Epithelial cell of esophagus (primary cell): ENCODE data around the gene ZNHIT2.

ENCODE experiments used
- DNase-seq: peaks from one replicate; pipeline ENCODE4 v3.0.0; 2010; ENCODE audit warnings: low read depth
- H3K4me3 ChIP-seq: 2 replicates; pipeline ENCODE4 v1.5.1; 2011; ENCODE audit warnings: mild to moderate bottlenecking, low read length, control low read depth
- CTCF ChIP-seq: IDR thresholded peaks from 2 replicates; pipeline ENCODE4 v1.5.1; 2011; ENCODE audit warnings: low read depth, mild to moderate bottlenecking, low read length, control low read depth, inconsistent platforms; ENCODE audit not compliant: insufficient read depth; ENCODE audit errors: missing control alignments

ZNHIT2 gene

GRCh38 chr11:65148657-65149056 is 31.2 kb upstream of the ZNHIT2 start:
- DNase-seq = no peak
- TF ChIP-seq CTCF = no peak
- H3K4me3 ChIP-seq = no peak overlapping the region

- DNase-seq = no peak
- no peak overlapping the region for H3K4me3 ChIP-seq
- no peak for TF ChIP-seq CTCF
Measured at GRCh38 chr11:65147352-65148075, 30.0 kb upstream of the ZNHIT2 start.

GRCh38 chr11:65141896-65142494 is 24.5 kb upstream of the ZNHIT2 start:
- no peak overlapping the region for H3K4me3 ChIP-seq
- no peak for TF ChIP-seq CTCF
- DNase-seq = no peak

GRCh38 chr11:65136515-65137096 is 19.1 kb upstream of the ZNHIT2 start:
- DNase-seq = no peak
- H3K4me3 ChIP-seq = no peak overlapping the region
- TF ChIP-seq CTCF = no peak

GRCh38 chr11:65135633-65136145 is 18.2 kb upstream of the ZNHIT2 start:
- peak overlapping the region; percentile 60 for H3K4me3 ChIP-seq
- DNase-seq = no peak
- TF ChIP-seq CTCF = no peak

GRCh38 chr11:65134952-65135632 is 17.6 kb upstream of the ZNHIT2 start:
- TF ChIP-seq CTCF = no peak
- DNase-seq = peak; percentile 98
- H3K4me3 ChIP-seq = peak overlapping the region; percentile 60
